HepG2 (cell line): ENCODE results near the gene BBOF1. TPM values are rescaled to one million over a fixed set of nuclear protein-coding genes. Genes with fewer than 3 reads are reported as not detected.

Experiments
- ATAC-seq: fragments of 200-7000 bp; cut with Tn5 transposase; 3 replicates; pipeline ENCODE4 v1.9.1; 2020; ENCODE audit warnings: mild to moderate bottlenecking, moderate library complexity
- BruUV-seq: library from RNA; stranded (reverse); fragments of 400-500 nt; replicated peaks from 2 replicates; lab custom pipeline; 2021; lab: Mats Ljungman, UMichigan
- CTCF ChIA-PET: fragments of 300-600 bp; formaldehyde crosslinking; extraction: SDS; loops from one replicate; lab custom pipeline; 2021; ENCODE audit warnings: low total read pairs, inconsistent platforms, low intra/inter-chr PET ratio; lab: Yijun Ruan, JAX
- POLR2A ChIA-PET: fragments of 350-600 bp; sonication (Branson Sonifier 250); formaldehyde crosslinking; loops from one replicate; lab custom pipeline; 2020; ENCODE audit warnings: antibody characterized with exemption, inconsistent platforms; lab: Yijun Ruan, JAX
- DNase-seq: peaks from one replicate; pipeline ENCODE4 v3.0.0-alpha.2; 2015; ENCODE audit warnings: low spot score
- FAIRE-seq: peaks from 3 replicates; lab custom pipeline; 2011; peaks lifted over from hg19 to GRCh38; lab: Jason Lieb, UNC
- H2AFZ ChIP-seq: one replicate; pipeline ENCODE4 v1.6.1; 2011; ENCODE audit warnings: low read length, inconsistent platforms
- H3K27ac ChIP-seq: fragments of 300-600 bp; 3 replicates; pipeline ENCODE4 v1.8.0; 2011; ENCODE audit warnings: mixed run types, mild to moderate bottlenecking, mixed read lengths, low read length, inconsistent platforms; ENCODE audit not compliant: insufficient read depth; ENCODE audit errors: extremely low read length
- H3K27me3 ChIP-seq, 2 experiments: fragments of 200-600 bp in 1 of 2; 2 replicates in 1 of 2; 3 replicates in 1 of 2; pipeline versions ENCODE4 v1.6.0 to v1.8.0; 2011; ENCODE audit warnings: low read length in 2 of 2, mild to moderate bottlenecking in 2 of 2, moderate library complexity in 2 of 2, inconsistent platforms in 1 of 2; ENCODE audit not compliant: insufficient read depth in 2 of 2, control insufficient read depth in 1 of 2
- H3K36me3 ChIP-seq, 2 experiments: fragments of 200-600 bp in 1 of 2; replicated peaks in 1 of 2; 2 replicates in 1 of 2; 3 replicates in 1 of 2; pipeline versions ENCODE4 v1.5.1 to v1.8.0; 2011; ENCODE audit warnings: low read length in 2 of 2, inconsistent platforms in 1 of 2; ENCODE audit not compliant: insufficient read depth in 2 of 2, control insufficient read depth in 1 of 2
- H3K4me1 ChIP-seq: 2 replicates; pipeline ENCODE4 v1.5.1; 2012; ENCODE audit warnings: low read length, inconsistent platforms; ENCODE audit not compliant: insufficient read depth
- H3K4me2 ChIP-seq: 2 replicates; pipeline ENCODE4 v1.6.0; 2011; ENCODE audit warnings: low read depth, low read length, inconsistent platforms
- H3K4me3 ChIP-seq, 3 experiments: fragments of 200-600 bp in 1 of 3; sonication (generic), shearing (Covaris generic) in 1 of 3; replicated peaks in 1 of 3; 2 replicates each; pipeline ENCODE4 v1.5.1; 2011 to 2016; ENCODE audit warnings: low read length in 3 of 3, inconsistent platforms in 2 of 3, low read depth in 2 of 3, mild to moderate bottlenecking in 2 of 3, control low read depth in 1 of 3, mixed read lengths in 1 of 3; ENCODE audit not compliant: insufficient read depth in 1 of 3
- H3K79me2 ChIP-seq: one replicate; pipeline ENCODE4 v1.6.1; 2011; ENCODE audit warnings: low read length, inconsistent platforms; ENCODE audit not compliant: insufficient read depth
- H3K9ac ChIP-seq: 2 replicates; pipeline ENCODE4 v1.6.0; 2011; ENCODE audit warnings: mild to moderate bottlenecking, low read depth, low read length, inconsistent platforms; ENCODE audit not compliant: insufficient read depth
- H3K9me3 ChIP-seq: 2 replicates; pipeline ENCODE4 v1.5.1; 2012; ENCODE audit warnings: mild to moderate bottlenecking, low read length
- H4K20me1 ChIP-seq: 2 replicates; pipeline ENCODE4 v1.6.0; 2011; ENCODE audit warnings: inconsistent platforms, mild to moderate bottlenecking, low read length, moderate library complexity; ENCODE audit not compliant: insufficient read depth
- CHCHD3 ChIP-seq: sonication (generic); formaldehyde crosslinking; IDR thresholded peaks from 2 replicates; pipeline ENCODE4 v1.8.0; 2022; ENCODE audit warnings: mild to moderate bottlenecking, missing genetic modification reagents, moderate library complexity
- RARA ChIP-seq: IDR thresholded peaks from 2 replicates; pipeline ENCODE4 v1.6.1; 2016; ENCODE audit warnings: missing genetic modification reagents, missing compliant biosample characterization
- SNAPC4 ChIP-seq: sonication (generic); formaldehyde crosslinking; IDR thresholded peaks from 2 replicates; pipeline ENCODE4 v1.4.0; 2020; ENCODE audit warnings: mild to moderate bottlenecking, missing genetic modification reagents
- TBL1XR1 ChIP-seq: fragments of 150-350 bp; IDR thresholded peaks from 2 replicates; pipeline ENCODE4 v1.6.1; 2014; ENCODE audit warnings: borderline replicate concordance, low read length; ENCODE audit not compliant: partially characterized antibody
- ZNF724P ChIP-seq: sonication (generic); formaldehyde crosslinking; IDR thresholded peaks from 2 replicates; pipeline ENCODE4 v1.8.0; 2022; ENCODE audit warnings: missing genetic modification reagents, borderline replicate concordance
- ZNF737 ChIP-seq: sonication (generic); formaldehyde crosslinking; IDR thresholded peaks from 2 replicates; pipeline ENCODE4 v1.5.0; 2020; ENCODE audit warnings: missing genetic modification reagents, mild to moderate bottlenecking, borderline replicate concordance
- ZNF775 ChIP-seq: sonication (generic); formaldehyde crosslinking; IDR thresholded peaks from 2 replicates; pipeline ENCODE4 v1.4.0; 2020; ENCODE audit warnings: missing genetic modification reagents, mild to moderate bottlenecking, moderate library complexity, borderline replicate concordance
- WGBS: methylation state at CpG from one replicate; pipeline ENCODE4 v1.1.6; 2017; ENCODE audit warnings: low lambda C conversion rate; 5-methylcytosine and 5-hydroxymethylcytosine counted together
- in situ Hi-C: cut with HindIII; loops from 2 replicates; pipeline ENCODE4 v1.10.0; 2017; ENCODE audit warnings: low pct_unique_long_range_greater_than_20kb; ENCODE audit not compliant: extremely low pct_ligation_motif_present
- intact Hi-C: fragments of 100-400 bp; cut with micrococcal nuclease; formaldehyde crosslinking; loops from one replicate; pipeline ENCODE4 v1.10.0; 2022; ENCODE audit not compliant: unreplicated experiment
- polyA plus RNA-seq, 8 experiments: library from polyadenylated mRNA; depleted of rRNA in 3 of 8; stranded (reverse) in 7 of 8; unstranded in 1 of 8; fragments of >200 nt; fragmentation: Illumina TruSeq in 4 of 8; extraction: Trizol in 4 of 8; gene quantifications; 2 replicates each; pipeline versions ENCODE4 v1.2.1 to v1.2.3, GENCODE V29; 2011 to 2016; ENCODE audit warnings: low read depth in 4 of 8, missing spikeins in 1 of 8, mixed read lengths in 1 of 8; ENCODE audit not compliant: insufficient read depth in 1 of 8
- total RNA-seq, 5 experiments: library from RNA; depleted of rRNA; stranded (reverse); fragments of >200 nt; fragmentation: Illumina TruSeq; extraction: Trizol; gene quantifications; 2 replicates each; pipeline ENCODE4 v1.2.3, GENCODE V29; 2016; ENCODE audit warnings: low read depth in 1 of 5
- TF ChIP-seq, protein P1 (sequence below): sonication (generic); formaldehyde crosslinking; IDR thresholded peaks from 2 replicates; pipeline ENCODE4 v1.9.0; 2021; ENCODE audit warnings: missing genetic modification reagents, mild to moderate bottlenecking, borderline replicate concordance
- TF ChIP-seq, protein P2 (sequence below): sonication (generic); formaldehyde crosslinking; conservative IDR thresholded peaks from 2 replicates; pipeline ENCODE4 v1.4.0; 2020; ENCODE audit warnings: missing genetic modification reagents

Gene BBOF1
- total and polyA plus RNA-seq, 2 of the 13 experiments (the other 11 are each of a cell fraction or from before 2014, with no cell fraction given) = 1.6 to 2.3 TPM

DNA sequence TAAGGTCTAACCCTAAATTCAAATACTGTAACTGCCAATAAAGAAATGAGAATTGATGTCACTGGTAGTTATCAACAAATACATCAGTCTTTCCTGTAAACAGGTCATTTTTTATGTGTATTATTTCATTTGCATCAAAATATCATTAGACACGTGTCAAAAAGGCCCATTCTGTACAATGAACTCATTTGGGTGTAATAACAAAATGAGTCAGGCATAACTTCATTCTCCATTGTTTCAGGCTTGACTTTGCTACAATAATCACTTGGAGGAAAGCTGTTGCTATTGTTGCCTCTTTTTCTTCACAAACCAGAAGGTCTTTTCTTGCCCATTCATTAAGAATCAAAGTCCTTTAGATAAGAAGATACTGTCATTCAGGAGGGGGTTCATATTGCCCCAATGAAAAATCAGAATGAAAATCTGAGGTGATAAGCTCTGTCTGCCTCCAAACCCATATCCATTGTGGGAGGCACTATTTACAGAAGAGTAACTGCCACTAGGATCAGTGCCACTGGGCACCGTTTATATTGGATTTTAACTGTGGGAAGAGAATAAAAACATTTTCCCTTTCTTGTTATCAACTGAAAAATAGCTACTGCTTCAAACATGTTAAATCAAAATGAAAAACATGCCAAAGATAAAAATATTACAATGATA lies 10.2 kb upstream of the BBOF1 start (continued):
- TF ChIP-seq SNAPC4 = no peak
- no peak for TF ChIP-seq ZNF775 (CRISPR knock-in tag)
- no peak for TF ChIP-seq ZNF724P (CRISPR knock-in tag)
- TF ChIP-seq CHCHD3 (CRISPR knock-in tag) = no peak
- TF ChIP-seq ZNF737 (CRISPR knock-in tag) = no peak
- TF ChIP-seq RARA (CRISPR knock-in tag) = no peak
- TF ChIP-seq TBL1XR1 = no peak

DNA sequence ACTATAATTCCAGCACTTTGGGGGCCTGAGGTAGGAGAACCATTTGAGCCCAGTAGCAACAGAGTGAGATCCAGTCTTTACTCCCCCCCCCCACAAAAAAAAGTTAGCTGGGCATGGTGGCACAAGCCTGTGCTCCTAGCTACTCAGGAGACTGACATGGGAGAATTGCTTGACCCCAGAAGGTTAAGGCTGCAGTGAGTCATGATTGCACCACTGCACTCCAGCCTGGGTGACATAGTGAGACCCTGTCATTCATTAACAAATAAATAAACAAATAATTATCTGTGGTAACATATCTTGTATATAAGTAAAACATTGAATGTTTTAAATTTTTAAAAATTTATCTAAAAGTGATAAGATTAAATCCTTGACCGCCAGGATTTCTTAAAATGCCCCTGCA lies 4.8 kb upstream of the BBOF1 start:
- ATAC-seq = peak; percentile 46
- ChIA-PET CTCF (no interaction called here), POLR2A (interaction anchor here (0.6 to 3.2 kb wide), 6 partner anchors 11 to 128 kb away, joined by 4 to 56 read pairs (median 8); partner anchors contain the start of genes COQ6, FAM161B and ZNF410)
- peaks cover 16% of the 10 kb centered on the region for H3K79me2 ChIP-seq
- H3K9ac ChIP-seq = no peak overlapping the region
- FAIRE-seq = peak; percentile 49
- in situ Hi-C loops (no loop called here), intact Hi-C loops (no loop called here)
- peak overlapping the region; percentile 57 for H3K27ac ChIP-seq
- H3K4me2 ChIP-seq = peak overlapping the region; percentile 32
- peaks cover 5 to 6% of the 10 kb centered on the region in 2 experiments; a peak in 3 of 5 replicates for H3K36me3 ChIP-seq
- no peak overlapping the region; a peak in 1 of 6 replicates for H3K4me3 ChIP-seq
- WGBS = 35% methylated on average over 1 of the region's 1 CpG
- H3K27me3 ChIP-seq = no peaks in the 10 kb centered on the region
- peak; percentile 63 for DNase-seq
- no peaks in the 10 kb centered on the region for H3K9me3 ChIP-seq
- H3K4me1 ChIP-seq = peaks cover 55% of the 10 kb centered on the region
- H2AFZ ChIP-seq = no peak overlapping the region
- H4K20me1 ChIP-seq = no peaks in the 10 kb centered on the region
- no TSS peak for BruUV-seq
- TF ChIP-seq, protein P1, sequence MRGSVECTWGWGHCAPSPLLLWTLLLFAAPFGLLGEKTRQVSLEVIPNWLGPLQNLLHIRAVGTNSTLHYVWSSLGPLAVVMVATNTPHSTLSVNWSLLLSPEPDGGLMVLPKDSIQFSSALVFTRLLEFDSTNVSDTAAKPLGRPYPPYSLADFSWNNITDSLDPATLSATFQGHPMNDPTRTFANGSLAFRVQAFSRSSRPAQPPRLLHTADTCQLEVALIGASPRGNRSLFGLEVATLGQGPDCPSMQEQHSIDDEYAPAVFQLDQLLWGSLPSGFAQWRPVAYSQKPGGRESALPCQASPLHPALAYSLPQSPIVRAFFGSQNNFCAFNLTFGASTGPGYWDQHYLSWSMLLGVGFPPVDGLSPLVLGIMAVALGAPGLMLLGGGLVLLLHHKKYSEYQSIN = no peak
- TF ChIP-seq, protein P2, sequence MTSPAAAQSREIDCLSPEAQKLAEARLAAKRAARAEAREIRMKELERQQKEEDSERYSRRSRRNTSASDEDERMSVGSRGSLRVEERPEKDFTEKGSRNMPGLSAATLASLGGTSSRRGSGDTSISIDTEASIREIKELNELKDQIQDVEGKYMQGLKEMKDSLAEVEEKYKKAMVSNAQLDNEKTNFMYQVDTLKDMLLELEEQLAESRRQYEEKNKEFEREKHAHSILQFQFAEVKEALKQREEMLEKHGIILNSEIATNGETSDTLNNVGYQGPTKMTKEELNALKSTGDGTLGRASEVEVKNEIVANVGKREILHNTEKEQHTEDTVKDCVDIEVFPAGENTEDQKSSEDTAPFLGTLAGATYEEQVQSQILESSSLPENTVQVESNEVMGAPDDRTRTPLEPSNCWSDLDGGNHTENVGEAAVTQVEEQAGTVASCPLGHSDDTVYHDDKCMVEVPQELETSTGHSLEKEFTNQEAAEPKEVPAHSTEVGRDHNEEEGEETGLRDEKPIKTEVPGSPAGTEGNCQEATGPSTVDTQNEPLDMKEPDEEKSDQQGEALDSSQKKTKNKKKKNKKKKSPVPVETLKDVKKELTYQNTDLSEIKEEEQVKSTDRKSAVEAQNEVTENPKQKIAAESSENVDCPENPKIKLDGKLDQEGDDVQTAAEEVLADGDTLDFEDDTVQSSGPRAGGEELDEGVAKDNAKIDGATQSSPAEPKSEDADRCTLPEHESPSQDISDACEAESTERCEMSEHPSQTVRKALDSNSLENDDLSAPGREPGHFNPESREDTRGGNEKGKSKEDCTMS (CRISPR knock-in tag) = no peak
